GM21786 (cell line): ENCODE measurements around the gene CUL2.
"Not testable (repeated sequence)": the region's sequence is repeated elsewhere in the genome, so short reads cannot be mapped to it uniquely, and the experiment has no call there.

Experiments used
- ATAC-seq: cut with Tn5 transposase; IDR thresholded peaks from one replicate; pipeline ENCODE4 v1.9.1; 2021; ENCODE audit not compliant: unreplicated experiment

The CUL2 gene

DNA sequence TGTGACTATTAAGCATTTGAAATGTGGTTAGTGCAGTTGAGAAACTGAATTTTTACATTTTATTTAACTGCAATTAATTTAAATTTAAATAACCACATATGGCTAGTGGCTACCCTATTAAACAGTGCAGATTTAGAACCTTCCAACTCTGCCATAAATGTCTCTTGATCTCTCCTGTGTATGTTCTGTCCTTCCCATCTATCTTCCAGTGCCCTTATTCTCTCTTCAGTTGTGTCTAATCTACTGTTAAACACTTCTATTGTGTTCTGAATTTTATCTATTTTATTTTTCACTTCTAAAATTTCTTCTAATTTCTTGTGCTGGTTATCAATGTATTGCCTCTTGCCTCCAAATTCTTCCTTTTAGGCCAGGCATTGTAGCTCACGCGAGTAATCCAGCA, 105.0 kb downstream of the CUL2 start:
- ATAC-seq, result no peak

DNA sequence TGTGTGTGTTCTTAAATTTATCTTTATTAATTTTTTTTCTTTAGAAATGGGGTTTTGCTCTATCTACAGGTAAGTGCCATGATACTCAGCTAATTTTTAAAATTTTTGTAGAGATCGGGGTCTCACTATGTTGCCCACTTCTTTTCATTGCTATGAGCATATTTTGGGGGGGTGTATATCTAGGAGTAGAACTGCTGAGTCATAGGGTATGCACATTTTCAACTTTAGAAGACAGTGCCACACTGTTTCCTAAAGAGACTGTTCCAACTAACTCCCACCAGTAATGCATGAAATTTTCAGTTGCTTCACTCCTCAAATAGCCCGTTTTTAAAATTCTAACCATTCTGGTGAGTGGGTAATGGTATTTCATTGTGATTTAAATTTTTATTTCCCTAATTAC, 108.3 kb downstream of the CUL2 start:
- ATAC-seq, result no peak

DNA sequence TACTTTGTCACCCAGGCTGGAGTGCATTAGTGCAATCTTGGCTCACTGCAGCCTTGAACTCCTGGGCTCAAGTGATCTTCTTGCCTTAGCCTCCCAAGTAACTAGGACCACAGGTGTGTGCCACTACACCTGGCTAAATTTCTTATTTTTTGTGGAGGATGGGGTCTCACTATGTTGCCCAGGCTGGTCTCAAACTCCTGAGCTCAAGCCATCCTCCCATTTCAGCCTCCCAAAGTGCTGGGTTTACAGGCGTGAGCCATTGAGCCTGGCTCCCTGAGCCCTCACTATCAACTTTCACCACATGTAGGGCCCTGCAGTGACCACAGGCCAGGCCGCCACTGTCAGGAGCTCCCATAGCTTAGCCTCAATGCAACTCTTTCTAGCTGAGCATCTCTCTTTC, 110.2 kb downstream of the CUL2 start:
- ATAC-seq, result no peak

DNA sequence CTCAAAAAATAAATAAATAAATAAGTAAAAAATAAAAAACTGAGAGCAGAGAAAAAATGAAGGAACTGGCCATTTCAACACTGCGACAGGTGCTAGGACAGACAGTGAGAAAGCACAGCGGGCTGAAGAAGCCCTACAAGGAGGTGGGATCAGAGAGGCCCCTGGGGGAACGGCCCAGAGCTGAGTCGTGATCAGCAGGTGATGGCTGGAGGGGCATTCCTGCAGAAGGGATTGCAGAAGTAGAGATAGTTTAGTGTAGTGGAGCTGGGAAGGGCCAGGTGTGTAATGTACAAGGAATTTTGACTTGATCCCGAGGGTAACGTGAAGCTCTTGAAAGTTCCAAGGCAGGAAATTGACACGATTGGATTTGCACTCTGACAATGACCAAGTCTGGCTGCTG, 112.1 kb downstream of the CUL2 start:
- ATAC-seq, result no peak

DNA sequence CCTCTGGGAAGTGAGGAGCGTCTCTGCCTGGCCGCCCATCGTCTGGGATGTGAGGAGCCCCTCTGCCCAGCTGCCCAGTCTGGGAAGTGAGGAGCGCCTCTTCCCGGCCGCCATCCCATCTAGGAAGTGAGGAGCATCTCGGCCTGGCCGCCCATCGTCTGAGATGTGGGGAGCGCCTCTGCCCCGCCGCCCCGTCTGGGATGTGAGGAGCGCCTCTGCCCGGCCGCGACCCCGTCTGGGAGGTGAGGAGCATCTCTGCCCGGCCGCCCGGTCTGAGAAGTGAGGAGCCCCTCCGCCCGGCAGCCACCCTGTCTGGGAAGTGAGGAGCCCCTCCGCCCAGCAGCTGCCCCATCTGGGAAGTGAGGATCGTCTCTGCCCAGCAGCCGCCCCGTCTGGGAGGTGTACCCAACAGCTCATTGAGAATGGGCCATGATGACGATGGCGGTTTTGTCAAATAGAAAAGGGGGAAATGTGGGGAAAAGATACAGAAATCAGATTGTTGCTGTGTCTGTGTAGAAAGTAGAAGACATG, 113.7 kb downstream of the CUL2 start:
- ATAC-seq, result not testable (repeated sequence)

DNA sequence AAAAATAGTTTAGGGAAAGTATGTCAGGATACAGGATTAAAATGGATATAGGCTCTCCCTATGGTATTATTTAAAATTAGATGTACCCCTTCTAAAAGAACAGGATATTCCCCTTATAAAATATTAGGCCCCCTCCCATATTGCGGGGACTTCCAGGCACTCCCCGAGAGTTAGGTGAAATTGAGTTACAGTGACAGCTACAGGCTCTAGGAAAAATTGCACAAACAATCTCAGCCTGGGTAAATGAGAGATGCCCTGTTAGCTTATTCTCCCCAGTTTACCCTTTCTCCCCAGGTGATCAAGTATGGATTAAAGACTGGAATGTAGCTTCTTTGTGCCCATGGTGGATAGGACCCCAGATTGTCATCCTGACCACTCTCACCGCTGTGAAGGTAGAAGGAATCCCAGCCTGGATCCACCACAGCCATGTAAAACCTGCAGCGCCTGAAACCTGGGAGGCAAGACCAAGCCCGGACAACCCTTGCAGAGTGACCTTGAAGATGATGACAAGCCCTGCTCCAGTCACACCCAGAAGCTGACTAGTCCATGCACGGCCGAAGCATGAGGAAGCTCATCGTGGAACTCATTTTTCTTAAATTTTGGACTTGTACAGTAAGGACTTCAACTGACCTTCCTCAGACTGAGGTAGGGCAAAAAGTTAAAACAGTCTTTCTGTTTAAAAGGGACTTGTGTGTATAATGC, 115.6 kb downstream of the CUL2 start:
- ATAC-seq, result not testable (repeated sequence)

DNA sequence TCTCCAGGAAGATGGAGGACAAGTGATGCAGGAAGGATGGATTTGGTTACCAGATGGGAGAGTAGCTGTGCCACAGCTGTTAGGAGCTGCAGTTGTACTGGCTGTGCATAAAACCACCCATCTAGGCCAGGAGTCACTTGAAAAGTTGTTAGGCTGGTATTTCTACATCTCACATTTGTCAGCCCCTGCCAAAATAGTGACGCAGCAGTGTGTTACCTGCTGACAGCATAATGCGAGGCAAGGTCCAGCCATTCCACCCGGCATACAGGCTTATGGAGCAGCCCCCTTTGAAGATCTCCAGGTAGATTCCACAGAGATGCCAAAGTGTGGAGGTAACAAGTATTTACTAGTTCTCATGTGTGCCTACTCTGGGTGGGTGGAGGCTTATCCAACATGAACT, 116.4 kb downstream of the CUL2 start:
- ATAC-seq, result not testable (repeated sequence)

DNA sequence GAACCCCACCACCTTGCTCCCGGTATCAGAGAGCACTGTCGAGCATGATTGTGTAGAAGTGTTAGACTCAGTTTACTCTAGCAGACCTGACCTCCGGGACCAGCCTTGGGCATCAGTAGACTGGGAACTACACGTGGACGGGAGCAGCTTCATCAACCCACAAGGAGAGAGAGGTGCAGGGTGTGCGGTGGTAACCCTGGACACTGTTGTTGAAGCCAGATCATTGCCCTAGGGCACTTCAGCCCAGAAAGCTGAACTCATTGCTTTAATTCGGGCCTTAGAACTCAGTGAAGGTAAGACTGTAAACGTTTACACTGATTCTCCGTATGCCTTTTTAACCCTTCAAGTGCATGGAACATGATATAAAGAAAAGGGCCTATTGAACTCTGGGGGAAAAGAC, 117.0 kb downstream of the CUL2 start:
- ATAC-seq, result not testable (repeated sequence)

DNA sequence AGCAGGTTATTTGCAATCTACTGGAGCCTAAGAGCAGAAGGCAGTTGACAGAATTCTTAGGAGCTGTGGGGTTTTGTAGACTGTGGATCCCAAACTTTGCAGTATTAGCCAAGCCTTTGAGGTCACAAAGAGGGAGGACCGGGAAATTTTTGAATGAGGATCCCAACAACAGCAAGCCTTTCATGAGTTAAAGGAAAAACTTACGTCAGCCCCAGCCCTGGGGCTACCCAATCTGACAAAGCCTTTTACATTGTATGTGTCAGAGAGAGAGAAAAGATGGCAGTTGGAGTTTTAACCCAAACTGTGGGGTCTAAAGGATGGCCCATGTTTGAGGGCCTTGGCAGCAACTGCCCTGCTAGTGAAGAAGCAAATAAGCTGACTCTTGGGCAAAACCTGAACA, 117.5 kb downstream of the CUL2 start:
- not testable (repeated sequence) for ATAC-seq

DNA sequence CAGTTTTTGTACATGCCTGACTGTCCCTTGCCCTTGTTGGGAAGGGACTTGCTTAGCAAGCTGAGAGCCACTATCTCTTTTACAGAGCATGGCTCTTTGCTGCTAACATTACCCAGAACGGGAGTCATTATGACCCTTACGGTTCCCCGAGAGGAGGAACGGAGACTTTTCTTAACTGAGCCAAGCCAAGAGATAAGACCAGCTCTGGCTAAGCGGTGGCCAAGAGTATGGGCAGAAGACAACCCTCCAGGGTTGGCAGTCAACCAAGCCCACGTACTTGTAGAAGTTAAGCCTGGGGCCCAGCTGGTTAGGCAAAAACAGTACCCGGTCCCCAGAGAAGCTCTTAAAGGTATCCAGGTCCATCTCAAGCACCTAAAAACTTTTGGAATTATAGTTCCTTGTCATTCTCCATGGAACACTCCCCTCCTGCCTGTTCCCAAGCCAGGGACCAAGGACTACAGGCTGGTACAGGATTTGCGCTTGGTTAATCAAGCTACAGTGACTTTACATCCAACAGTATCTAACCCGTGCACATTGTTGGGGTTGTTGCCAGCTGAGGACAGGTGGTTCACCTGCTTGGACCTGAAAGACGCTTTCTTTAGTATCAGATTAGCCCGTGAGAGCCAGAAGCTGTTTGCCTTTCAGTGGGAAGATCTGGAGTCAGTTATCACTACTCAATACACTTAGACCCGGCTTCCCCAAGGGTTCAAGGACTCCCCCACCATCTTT, 118.4 kb downstream of the CUL2 start:
- not testable (repeated sequence) for ATAC-seq

DNA sequence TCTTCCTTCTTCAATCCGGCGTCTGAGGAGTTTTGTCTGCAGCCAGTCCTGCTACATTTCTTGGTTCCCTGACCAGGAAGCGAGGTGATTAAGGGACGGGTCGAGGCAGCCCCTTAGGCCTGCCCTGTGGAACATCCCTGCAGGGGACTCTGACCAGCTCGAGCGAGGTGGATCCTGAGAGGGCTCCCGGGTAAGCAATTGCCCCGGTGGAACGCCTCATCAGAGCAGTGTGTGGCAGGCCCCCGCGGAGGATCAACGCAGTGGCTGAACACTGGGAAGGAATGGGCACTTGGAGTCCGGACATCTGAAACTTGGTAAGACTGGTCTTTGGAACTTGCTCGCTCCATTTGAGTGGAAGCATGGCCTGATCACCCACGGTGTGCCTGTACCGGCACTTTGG, 121.0 kb downstream of the CUL2 start:
- no peak for ATAC-seq

DNA sequence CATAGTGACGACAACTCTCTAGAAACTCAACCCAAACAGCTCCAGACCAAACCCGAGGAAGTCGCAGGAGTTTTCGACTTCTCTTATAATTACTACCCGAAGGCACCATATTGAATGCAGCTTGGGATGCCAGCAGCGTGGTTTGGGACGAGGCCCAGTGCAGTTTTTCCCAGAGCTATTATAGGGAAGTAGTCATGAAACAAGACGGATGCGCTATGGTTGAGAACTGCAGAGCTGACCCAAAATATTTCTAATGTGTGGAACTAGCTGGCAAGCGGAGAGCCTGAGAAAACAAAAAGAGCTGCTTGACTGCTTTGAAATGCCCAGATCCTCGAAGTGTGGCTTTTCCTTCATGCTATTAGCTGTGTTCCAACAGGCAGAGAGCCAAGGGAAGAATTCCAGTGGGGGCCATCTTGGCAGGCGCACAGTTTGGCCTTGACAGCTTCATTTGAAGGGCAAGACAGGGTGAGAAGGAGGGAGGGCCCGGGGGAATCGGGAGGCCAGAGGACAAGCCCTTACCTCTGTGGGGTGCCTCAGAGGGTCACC, 122.7 kb downstream of the CUL2 start:
- no peak for ATAC-seq

DNA sequence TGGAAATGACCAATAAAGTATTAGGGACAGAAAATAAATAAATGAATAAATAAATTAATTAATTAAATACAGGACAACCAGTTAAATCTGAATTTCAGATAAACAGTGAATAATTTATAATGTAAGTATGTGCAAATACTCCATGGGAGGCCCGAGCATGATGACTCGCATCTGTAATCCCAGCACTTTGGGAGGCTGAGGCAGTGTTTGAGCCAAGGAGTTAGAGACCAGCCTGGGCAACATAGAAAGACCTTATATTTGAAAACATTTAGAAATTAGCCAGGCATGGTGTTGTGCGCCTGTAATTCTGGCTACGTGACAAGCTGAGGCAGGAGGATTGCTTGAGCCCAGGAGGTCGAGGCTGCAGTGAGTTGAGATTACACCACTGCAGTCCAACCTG, 123.7 kb downstream of the CUL2 start:
- ATAC-seq, result no peak

DNA sequence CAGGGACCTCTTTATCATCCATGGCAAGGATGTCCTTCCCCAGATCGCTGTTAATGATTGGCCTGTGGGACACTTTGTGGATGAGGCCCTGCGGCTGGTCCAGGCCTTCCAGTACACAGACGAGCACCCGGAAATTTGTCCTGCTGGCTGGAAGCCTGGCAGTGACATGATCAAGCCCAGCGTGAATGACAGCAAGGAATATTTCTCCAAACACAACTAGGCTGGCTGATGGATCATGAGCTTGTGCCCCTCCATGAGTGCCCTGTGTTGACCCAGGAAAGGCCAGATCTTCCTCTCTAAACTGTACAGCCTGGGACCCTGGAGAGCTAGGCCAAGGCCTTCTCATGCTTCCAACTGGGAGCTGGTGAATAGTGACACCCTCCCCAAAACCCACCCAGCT, 124.1 kb downstream of the CUL2 start:
- no peak for ATAC-seq

DNA sequence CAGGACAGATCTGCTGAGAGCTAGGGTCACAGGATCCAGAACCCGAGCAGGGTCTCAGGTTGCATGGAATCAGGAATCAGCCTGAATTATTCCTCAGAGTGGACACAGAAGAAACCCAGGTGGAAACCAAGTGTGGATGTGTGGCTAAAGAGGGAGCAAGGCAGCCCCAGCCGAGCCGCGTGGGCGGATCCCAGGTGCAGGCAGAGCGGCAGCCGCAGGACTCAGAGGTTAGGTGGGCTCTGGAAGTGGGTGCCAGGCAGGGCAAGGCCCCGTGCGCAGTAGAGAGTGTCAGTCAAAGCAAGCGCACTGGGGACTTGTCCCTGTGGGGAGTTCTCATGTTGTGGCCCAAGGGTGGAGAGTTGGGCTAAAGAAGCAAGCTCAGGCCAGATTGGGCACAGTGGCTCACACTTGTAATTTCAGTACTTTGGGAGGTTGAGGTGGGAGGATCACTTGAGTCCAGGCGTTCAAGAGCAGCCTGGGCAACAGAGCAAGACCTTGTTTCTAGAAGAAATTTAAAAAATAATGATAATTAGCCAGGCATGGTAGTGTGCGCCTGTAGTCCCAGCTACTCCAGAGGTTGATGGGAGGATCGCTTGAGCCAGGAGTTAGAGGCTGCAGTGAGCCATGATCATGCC, 125.9 kb downstream of the CUL2 start:
- ATAC-seq, result no peak

DNA sequence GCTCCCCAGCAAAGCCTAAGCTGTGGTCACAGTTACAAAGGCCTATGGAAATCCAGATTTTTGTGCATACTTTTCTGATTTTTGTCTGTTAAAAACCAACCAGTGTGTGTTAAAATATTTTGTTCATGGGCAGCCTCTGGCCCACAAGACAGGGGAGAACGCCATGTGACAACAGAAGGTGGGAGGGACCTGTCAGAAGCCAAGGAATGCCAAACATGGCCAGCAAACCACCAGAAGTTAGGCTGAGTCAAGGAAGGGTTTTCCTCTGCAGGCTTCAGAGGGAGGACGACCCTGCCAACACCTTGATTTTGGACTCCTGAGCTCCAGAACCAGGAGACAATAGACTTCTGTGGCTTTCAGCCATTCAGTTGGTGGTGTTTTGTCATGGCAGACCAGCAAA, 127.3 kb downstream of the CUL2 start:
- no peak for ATAC-seq

DNA sequence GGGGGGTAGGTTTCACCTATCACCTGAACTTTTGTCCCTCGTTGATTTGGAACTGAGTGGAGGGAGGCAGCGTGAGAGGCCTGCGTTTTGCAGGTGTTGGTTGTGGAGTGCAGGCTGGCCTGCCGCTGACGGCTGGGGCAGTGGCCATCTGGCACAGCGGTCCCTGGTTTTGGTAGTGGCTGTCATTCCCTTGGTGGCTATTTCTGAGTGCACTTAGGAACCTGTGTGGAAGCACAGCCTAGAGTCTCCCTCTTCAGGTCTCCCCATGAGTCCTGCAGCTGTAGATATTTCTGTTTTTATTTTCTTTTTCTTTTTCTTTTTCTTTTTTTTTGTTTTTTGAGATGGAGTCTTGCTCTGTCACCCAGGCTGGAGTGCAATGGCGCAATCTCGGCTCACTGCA, 129.2 kb downstream of the CUL2 start:
- ATAC-seq, result no peak

DNA sequence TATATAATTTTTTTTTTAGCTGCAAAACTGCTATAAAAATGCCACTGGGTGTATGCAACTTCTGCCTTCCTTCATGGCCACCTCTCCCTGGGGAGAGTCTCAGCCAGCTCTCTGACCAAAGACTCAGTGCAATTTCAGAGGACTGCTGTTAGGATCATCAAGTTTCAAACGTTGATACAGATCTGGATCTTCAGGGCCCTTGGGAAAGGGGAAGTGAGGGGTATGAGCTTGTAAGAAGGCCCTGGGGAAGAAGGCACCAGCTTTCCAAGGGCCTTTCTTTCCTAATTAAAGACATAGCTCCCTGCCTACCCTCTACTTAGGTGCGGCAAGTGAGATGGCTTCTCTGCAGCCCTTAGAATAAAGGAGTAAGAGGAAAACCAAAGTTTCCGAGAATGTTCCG, 130.4 kb downstream of the CUL2 start:
- no peak for ATAC-seq

DNA sequence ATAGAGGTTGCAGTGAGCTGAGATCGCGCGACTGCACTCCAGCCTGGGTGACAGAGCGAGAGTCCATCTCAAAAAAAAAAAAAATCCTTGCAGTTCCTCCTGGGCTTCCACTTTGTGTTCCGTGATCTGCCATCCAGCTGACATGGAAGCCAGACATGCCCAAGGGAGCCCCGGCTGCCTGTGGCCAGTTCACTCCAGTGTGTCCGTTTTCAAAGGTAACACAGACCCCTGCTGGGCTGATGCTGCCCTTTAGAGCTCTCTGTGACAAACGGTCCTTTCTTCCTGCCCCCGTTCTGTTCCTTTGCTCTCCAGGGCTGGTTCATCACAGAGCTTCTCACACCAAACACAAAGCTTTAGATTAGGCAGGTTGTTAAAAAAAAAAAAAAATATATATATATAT, 130.8 kb downstream of the CUL2 start:
- no peak for ATAC-seq
